Nephron progenitor cell (in vitro differentiated cells): Measurements from ENCODE around the gene DNAJB1.
"Not testable (repeated sequence)": the region's sequence is repeated elsewhere in the genome, so short reads cannot be mapped to it uniquely, and the experiment has no call there.

Experiments used
- DNase-seq: peaks from one replicate; pipeline ENCODE4 v3.0.0; 2021
- H3K27ac Mint-ChIP-seq: 2 replicates; pipeline ENCODE4 v1.8.0; 2021; ENCODE audit warnings: mild to moderate bottlenecking, moderate library complexity, mixed read lengths
- H3K27me3 Mint-ChIP-seq: 2 replicates; pipeline ENCODE4 v1.8.0; 2021; ENCODE audit warnings: mild to moderate bottlenecking, low read depth, mixed read lengths; ENCODE audit not compliant: poor library complexity
- H3K36me3 Mint-ChIP-seq: 2 replicates; pipeline ENCODE4 v1.8.0; 2021; ENCODE audit warnings: low read depth, mixed read lengths
- H3K4me1 Mint-ChIP-seq: 2 replicates; pipeline ENCODE4 v1.8.0; 2021; ENCODE audit warnings: mixed read lengths
- H3K4me3 Mint-ChIP-seq: 2 replicates; pipeline ENCODE4 v1.8.0; 2021; ENCODE audit warnings: mild to moderate bottlenecking, moderate library complexity, mixed read lengths
- H3K9me3 Mint-ChIP-seq: 2 replicates; pipeline ENCODE4 v1.8.0; 2021; ENCODE audit warnings: mild to moderate bottlenecking, moderate library complexity, mixed read lengths
- CTCF ChIP-seq: fragments of 200-600 bp; sonication (generic); IDR thresholded peaks from 2 replicates; pipeline ENCODE4 v1.5.0; 2021; ENCODE audit warnings: antibody characterized with exemption

The DNAJB1 gene

DNA sequence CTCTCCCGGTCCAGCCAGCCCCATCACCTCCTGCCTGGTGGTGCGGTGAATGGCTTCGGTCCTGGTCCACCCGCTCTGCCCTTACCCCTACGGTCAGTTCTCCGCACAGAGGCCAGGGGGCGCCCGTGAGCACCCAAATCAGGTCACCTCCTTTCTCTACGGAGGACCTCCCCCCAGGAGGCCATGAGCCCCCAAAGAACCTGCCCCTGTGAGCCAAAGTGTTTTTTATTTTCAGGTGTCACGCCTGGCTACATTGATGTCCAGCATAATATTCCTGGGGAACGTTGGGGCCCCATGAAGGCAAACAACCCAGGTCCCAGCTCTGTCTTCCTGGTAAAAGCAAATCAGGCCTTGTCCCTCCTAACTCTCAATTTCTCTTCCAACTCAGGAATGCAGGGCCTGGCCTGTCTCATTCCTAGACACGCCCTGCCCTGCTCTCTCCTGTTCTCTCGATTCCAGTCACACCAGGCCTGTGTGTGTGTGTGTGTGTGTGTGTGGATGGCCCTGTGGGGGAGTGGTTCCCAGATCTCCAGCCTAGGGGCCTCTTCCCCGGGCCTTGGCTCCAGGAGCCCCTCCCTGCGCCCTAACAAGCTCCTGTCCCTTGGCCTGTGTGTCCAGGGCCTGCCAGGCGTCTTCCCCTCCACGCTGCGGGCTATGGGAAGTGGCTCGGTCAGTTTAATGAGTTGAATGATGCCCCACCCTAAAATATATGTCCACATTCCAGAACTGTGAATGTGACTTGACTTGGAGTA is 12.5 kb downstream of the DNAJB1 start:
- H3K27me3 Mint-ChIP-seq: peaks cover 14% of the 10 kb centered on the region
- H3K27ac Mint-ChIP-seq: peak overlapping the region; percentile 49
- H3K36me3 Mint-ChIP-seq: no peaks in the 10 kb centered on the region
- no peak overlapping the region for H3K4me3 Mint-ChIP-seq
- peak; percentile 76 for DNase-seq
- TF ChIP-seq CTCF: peak; percentile 71
- peaks cover 49% of the 10 kb centered on the region for H3K4me1 Mint-ChIP-seq
- H3K9me3 Mint-ChIP-seq: no peaks in the 10 kb centered on the region

DNA sequence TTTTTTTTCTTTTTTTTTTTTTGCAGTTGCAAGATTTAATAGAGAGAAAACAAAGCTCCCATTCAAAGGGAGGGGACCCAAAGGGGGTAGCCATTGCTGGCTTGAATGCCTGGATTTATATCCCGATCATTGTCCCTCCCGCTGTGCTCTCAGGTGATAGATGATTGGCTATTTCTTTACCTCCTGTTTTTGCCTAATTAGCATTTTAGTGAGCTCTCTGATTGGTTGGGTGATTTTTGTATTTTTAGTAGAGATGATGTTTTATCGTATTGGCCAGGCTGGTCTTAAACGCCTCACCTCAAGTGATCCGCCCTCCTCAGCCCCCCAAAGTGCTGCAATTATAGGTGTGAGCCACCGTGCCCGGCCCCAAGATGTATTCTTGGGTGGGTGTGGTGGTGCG is 13.6 kb downstream of the DNAJB1 start:
- not testable (repeated sequence) for H3K36me3 Mint-ChIP-seq, H3K27ac Mint-ChIP-seq, H3K4me3 Mint-ChIP-seq, H3K9me3 Mint-ChIP-seq, DNase-seq
- Mint-ChIP-seq H3K4me1 (peaks cover 43% of the 10 kb centered on the region), H3K27me3 (peaks cover 20% of the 10 kb centered on the region)

- no peak for DNase-seq
- Mint-ChIP-seq H3K36me3 (no peaks in the 10 kb centered on the region), H3K27me3 (peaks cover 20% of the 10 kb centered on the region), H3K4me1 (peaks cover 39% of the 10 kb centered on the region), H3K4me3 (no peak overlapping the region), H3K27ac (no peak overlapping the region), H3K9me3 (no peaks in the 10 kb centered on the region)
- no peak for TF ChIP-seq CTCF
Observed at GRCh38 chr19:14503285-14503684, 14.9 kb downstream of the DNAJB1 start.

GRCh38 chr19:14502334-14503092 is 15.7 kb downstream of the DNAJB1 start:
- TF ChIP-seq CTCF: no peak
- peaks cover 38% of the 10 kb centered on the region for H3K4me1 Mint-ChIP-seq

GRCh38 chr19:14497228-14497921 is 20.8 kb downstream of the DNAJB1 start:
- DNase-seq: no peak
- Mint-ChIP-seq H3K27ac (peak overlapping the region; percentile 39), H3K4me3 (no peak overlapping the region), H3K36me3 (peaks cover 15% of the 10 kb centered on the region), H3K9me3 (no peaks in the 10 kb centered on the region), H3K27me3 (peaks cover 6% of the 10 kb centered on the region), H3K4me1 (peaks cover 33% of the 10 kb centered on the region)
- TF ChIP-seq CTCF: no peak

More at GRCh38 chr19:14502334-14503092, 15.7 kb downstream of the DNAJB1 start:
- peak overlapping the region; percentile 68 for H3K27ac Mint-ChIP-seq
- H3K4me3 Mint-ChIP-seq: no peak overlapping the region
- no peaks in the 10 kb centered on the region for H3K36me3 Mint-ChIP-seq
- H3K9me3 Mint-ChIP-seq: no peaks in the 10 kb centered on the region
- no peak for DNase-seq
- H3K27me3 Mint-ChIP-seq: peaks cover 18% of the 10 kb centered on the region

- H3K9me3 Mint-ChIP-seq: no peaks in the 10 kb centered on the region
- no peak overlapping the region for H3K27ac Mint-ChIP-seq
- H3K27me3 Mint-ChIP-seq: peaks cover 6% of the 10 kb centered on the region
- H3K4me3 Mint-ChIP-seq: peak overlapping the region; percentile 62
- peaks cover 15% of the 10 kb centered on the region for H3K36me3 Mint-ChIP-seq
- peaks cover 29% of the 10 kb centered on the region for H3K4me1 Mint-ChIP-seq
- no peak for TF ChIP-seq CTCF
- DNase-seq: no peak
Observed at GRCh38 chr19:14496834-14497227, 21.4 kb downstream of the DNAJB1 start.
